GM21576 (cell line): Measurements from ENCODE around the gene ESX1.
"Not testable (repeated sequence)": the region's sequence is repeated elsewhere in the genome, so short reads cannot be mapped to it uniquely, and the experiment has no call there.

Experiments
- ATAC-seq: cut with Tn5 transposase; IDR thresholded peaks from one replicate; pipeline ENCODE4 v1.9.1; 2021; ENCODE audit warnings: mild to moderate bottlenecking, moderate library complexity; ENCODE audit not compliant: unreplicated experiment

The ESX1 gene

DNA sequence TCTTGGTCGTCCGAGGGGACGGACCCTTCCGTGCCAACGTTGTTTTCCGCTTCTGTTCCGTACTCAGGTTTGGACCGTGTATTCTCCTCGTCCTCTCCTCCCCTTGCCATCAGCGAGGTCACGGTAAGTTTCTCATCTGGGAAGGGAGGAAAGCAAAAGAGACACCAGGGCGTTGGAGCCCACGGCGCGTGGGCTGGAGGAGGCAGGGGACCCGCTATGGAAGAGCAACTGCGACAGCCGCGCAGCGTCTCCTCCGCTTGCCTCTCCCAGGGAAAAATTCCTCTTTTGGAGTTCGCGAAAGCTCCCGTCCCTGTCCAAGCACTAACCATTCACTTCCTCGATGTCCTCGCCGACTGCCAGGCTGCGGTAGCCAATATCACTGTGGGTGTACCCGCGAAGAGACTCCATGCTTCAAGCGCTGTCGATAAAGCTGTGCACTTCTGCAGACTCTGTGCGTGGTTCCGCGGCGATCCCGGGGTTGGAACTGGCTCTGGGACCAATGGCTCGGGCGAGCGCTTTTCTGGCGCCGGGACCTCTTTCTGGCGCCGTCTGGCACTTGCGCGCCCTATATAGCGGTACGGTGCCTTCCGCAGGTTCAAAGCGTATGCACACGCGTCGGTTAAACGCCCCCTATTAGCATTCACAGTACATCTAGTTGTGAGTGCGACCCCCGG, at the start of gene ESX1:
ESX1 (minus strand) TSS at position 492 of the 674 bp plus-strand sequence; CDS start at position 408, 84 bp downstream.
- ATAC-seq: no peak

DNA sequence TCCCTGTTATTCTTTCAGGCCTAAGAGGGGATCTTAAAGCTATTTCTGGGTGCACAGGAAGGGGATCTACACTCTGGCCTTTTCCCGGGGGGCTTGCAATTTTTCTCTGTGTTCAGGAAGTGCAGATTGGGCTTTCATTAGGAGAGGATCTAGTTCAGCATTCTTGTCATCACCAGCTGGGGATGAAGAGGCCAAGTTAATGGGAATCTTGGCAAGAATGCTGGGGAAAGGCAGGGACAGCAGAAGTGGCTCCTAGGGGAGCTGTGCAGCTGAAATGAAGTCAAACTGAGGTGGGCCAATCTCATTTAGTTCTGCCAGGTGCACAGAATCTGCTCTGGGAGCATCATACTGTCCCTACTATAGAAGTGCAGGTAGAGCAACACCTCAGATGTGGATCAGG, 40.9 kb upstream of the ESX1 start:
- ATAC-seq: no peak

GRCh38 chrX:104288961-104289360, 34.2 kb upstream of the ESX1 start:
- no peak for ATAC-seq

DNA sequence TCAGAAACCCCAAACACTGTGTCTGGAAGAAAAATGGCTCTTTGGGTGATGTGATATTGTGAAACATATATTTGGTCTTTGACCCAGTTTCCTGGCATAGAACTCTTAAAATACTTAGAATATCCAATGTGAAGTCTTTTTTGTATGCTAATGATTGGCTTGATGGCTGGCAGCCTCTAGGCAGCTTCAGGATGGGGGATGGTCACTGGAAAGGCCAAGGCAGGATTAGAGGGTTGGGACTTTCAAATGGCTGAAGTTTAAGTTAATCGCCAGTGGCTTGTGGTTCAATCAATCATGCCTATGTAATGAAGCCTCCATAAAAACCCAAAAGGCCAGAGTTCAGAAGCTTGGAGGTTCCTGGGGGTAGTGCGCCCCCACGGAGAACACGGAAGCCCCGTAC, 33.5 kb upstream of the ESX1 start:
- no peak for ATAC-seq

DNA sequence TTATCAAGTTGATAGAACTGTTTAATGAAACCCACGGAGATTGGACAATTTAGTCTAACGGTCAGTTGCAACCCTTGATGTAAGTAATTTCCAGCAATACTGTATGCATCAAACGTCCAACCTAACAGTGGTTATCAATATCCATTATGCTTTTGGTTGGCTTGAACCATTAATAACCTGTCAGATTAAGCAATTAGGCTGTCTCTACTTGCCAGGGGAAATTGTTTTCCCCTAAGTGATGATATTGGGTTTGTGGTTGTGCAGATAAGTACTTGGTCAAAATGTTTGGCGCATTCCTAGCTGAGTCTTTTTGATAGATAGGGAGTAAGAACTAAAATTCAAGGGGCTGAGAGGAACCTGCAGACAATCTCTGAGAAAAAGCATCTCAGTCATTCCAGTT, 30.5 kb upstream of the ESX1 start:
- no peak for ATAC-seq

- ATAC-seq: no peak
These were observed 29.8 kb upstream of the ESX1 start for GRCh38 chrX:104284507-104284906.

GRCh38 chrX:104282166-104282725, 27.5 kb upstream of the ESX1 start:
- ATAC-seq: no peak

DNA sequence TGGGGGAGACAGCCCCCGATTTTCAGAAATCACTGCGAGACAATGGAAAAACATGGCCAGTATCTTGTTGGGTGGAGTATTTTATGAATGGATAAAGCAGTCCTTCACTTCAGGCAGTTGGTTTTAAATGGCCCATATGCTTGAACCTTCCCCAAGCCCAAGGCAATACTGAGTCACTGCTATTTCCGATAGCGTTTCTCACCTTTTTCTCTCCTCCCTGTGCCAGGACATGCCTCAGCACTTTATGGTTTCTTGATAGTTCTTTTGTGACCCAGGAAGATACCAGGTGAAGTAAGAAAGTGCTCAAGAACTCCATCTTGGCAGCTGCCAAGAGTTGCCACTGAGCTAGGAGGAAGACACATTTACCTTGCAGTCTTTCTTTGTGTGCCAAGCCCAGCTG, 26.8 kb upstream of the ESX1 start:
- ATAC-seq: no peak

DNA sequence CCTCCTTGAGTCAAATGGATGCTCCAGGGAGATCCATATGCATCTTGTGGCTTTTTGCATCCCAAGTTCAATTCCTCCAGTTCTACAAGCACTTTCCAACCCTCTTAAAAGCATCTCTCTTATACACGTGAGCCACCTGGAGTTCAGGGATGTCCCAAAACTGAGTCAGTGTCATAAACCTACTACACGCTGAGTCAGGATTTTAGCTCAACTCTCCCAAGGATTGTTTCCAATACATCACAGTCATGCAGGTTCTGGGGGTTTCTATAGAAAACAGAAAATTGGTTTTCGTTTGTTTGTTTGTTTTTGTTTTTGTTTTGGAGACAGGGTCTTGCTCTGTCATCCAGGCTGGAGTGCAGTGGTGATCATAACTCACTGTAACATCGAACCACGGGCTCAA, 25.9 kb upstream of the ESX1 start:
- no peak for ATAC-seq

DNA sequence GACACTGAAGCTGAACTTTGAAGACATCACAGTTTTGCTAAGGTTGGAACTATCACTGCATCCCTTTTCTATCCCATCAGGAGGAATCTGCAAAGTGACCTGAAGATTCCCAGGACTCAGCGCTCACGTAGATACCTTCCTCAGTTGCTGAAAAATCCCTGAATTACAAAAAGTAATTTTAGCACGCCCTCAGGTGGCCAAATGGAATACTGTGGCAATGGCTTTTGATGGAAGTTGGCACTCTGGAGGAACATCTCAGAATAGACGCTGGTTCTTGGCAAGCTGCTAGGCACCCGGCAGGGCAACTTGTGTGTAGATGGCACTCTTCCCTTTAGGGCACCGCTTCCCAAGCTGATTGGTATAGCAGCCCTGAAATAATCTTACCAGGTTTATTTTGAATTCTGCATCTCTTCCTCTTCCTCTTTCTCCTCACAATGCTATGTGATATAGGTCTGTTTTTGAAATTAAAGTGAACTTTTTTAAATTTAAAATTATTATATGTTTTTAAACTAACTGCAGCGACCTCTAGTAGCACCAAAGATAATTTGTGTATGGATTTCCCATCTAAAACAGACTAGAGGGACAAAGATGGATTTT, 16.3 kb upstream of the ESX1 start:
- ATAC-seq: peak; percentile 46

DNA sequence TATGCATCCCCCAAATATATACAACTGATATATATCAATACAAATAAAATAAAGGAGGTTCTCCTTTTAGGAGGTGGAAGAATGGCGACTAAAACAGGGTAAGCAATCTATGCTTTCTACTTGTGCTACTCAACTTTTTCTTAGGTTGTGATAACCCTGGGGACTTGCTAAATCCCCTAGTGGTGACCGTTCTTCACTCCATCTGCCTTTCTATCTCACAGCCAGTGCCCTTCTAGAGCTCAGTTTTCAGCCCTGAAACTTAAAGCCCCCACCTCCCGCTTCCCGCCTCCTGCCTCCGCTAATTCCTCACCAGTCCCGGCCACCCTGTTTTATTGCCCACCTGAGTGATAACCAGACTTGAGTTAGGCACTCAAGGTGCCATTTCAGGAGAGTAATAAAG, 15.5 kb upstream of the ESX1 start:
- no peak for ATAC-seq

GRCh38 chrX:104255465-104255864, 732 bp upstream of the ESX1 start:
- ATAC-seq: no peak

GRCh38 chrX:104253567-104254441, 929 bp downstream of the ESX1 start:
- ATAC-seq: no peak

- no peak for ATAC-seq
These were observed 4.3 kb downstream of the ESX1 start for GRCh38 chrX:104250470-104250869.

- ATAC-seq: not testable (repeated sequence)
These were observed 24.7 kb downstream of the ESX1 start for GRCh38 chrX:104230060-104230459.

GRCh38 chrX:104211187-104211586, 43.5 kb downstream of the ESX1 start:
- ATAC-seq: no peak

DNA sequence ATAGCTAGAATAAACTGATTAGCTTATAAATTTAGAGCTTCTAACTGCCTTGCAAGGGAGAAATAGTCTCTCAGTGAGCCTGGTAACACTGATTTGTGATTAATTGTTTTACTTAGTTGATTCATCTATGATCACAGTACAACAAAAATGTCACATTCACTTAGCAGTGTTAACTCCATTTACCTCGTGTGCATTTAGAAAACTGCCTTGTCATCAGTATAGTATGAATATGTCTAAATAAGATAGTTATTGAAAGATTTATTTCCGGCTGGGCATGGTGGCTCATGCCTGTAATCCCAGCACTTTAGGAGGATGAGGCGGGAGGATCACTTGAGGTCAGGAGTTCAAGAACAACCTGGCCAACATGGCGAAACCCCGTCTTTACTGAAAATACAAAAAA, 49.2 kb downstream of the ESX1 start:
- ATAC-seq: no peak
